ENCODE data around the gene ZBTB20.

DNA sequence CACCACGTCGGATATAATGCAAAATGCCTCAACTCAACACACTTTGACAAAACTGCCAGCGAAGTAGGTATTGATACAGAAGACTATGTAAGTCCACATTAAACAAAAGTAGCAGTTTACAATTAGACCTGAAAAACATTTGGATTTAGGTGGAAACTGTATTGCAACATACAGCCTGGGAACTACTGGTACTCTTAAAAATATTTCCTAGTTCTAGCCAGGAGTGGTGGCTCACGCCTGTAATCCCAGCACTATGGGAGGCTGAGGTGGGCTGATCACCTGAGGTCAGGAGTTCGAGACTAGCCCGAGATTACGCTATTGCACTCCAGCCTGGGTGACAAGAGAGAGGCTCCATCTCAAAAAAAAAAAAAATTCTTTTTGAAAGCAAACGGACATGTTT lies 246.2 kb downstream of the ZBTB20 start:
- TF ChIP-seq, protein P1, sequence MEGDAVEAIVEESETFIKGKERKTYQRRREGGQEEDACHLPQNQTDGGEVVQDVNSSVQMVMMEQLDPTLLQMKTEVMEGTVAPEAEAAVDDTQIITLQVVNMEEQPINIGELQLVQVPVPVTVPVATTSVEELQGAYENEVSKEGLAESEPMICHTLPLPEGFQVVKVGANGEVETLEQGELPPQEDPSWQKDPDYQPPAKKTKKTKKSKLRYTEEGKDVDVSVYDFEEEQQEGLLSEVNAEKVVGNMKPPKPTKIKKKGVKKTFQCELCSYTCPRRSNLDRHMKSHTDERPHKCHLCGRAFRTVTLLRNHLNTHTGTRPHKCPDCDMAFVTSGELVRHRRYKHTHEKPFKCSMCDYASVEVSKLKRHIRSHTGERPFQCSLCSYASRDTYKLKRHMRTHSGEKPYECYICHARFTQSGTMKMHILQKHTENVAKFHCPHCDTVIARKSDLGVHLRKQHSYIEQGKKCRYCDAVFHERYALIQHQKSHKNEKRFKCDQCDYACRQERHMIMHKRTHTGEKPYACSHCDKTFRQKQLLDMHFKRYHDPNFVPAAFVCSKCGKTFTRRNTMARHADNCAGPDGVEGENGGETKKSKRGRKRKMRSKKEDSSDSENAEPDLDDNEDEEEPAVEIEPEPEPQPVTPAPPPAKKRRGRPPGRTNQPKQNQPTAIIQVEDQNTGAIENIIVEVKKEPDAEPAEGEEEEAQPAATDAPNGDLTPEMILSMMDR (conservative IDR thresholded peaks at IDR 0.05), result no peak
- no peak for TF ChIP-seq EZH2 (IDR thresholded peaks at IDR 0.05; ENCODE audit: low read depth)

All from PC-9 (cell line).